GM19099 (cell line): ENCODE measurements around the gene LINC00632.

ENCODE experiments used
- POLR2A ChIP-seq: IDR thresholded peaks from 3 replicates; pipeline ENCODE4 v1.6.1; 2011; ENCODE audit warnings: low read depth; ENCODE audit not compliant: insufficient read length; ENCODE audit errors: extremely low read depth

Gene LINC00632

DNA sequence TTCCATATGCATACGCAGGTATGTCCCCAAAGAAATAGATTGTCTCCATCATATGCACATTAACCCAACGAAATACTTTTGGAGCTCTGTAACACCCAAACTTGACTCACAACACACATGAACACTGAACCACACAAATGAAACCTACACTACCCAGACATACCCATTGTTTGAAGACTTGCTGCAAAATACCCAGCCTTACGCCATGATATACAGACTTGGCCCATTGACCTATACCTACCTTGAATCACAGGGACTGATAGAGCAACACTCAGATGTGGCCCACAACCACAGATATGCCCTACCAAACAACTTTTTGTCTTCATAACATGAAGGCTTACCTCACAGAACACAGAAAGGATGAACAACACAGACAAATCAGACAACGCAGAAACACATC lies 15.9 kb downstream of the LINC00632 start:
- no peak for TF ChIP-seq POLR2A

DNA sequence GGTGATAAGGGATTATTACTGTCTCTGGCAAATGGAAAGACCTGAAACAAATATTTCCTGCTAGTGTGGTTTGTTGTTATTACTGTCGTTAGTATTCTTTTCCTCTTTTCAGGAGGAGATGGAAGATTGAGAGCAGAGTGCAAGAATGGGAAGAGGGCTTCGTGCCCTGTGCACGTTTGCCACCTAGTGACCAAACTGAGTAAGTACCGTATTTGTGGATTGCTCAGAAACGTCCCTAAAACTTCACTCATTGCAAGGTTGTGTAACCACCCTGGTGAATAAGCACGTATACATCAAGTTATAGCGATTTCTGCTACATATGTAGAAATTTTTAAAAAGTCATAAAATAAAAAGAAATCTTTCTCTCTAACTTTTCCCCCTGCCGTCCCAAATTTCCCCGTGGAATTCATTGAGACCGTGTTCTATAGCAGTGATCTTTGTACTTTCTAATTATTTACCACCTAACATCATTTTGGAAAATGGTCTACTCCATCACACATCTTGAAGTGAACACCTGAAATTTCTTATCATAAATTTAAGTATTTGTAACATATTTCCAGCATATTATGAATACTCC lies 24.3 kb downstream of the LINC00632 start:
- no peak for TF ChIP-seq POLR2A

DNA sequence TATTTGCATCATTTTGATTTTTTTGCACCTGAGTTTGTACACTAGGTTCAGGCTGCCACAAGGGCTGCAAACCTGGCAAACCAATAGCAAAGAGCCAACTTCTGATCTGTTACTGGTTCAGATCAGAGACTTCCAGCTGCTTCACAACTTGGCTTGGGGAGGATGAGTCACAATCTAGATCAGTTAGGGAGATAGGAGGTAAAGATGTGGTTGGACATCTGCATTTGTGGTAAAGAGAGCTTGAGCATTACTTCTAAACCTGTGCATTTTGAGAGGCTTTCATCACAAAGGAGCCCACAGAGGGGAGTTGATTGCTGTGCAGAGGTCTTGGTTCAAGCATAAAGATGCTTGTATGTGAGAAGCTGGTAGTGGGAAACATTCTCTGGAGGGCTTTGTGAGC lies 34.5 kb downstream of the LINC00632 start:
- no peak for TF ChIP-seq POLR2A

DNA sequence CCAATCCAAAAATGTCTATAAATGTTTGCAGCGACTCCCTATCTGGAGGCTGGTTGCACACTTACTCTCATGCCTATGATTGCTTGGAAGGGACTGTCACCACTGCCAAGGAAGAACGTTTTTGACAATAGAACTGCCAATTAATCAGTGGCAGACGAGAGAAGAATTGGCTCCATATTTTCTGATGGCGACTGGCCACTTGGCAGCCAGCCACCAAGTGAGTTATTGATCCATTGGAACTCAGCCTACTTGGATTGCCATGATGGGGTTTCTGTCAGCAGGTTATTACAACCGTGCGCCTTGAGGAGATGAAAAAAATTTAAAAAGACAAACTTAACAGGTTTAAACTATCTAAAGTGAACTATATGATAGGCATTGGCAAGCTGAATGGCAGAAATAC lies 47.4 kb downstream of the LINC00632 start:
- TF ChIP-seq POLR2A: no peak

DNA sequence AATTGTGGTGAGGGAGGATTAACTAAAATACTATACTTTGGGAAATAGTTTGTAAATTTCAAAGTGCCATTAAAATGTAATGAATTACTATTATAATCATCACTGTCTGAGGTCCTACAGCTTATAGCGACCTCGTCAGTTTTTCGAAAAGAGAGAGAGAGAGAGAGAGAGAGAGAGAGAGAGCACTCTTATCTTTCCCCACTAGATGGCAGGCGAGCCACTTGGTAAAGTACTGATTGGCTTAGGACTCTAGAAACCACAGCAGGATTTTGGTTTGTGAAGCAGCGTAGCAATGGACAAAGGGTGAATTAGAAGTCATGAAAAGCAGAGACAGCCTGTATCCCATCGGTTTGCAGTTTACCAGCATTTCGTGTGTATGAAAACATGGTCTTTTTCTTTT lies 52.5 kb downstream of the LINC00632 start:
- no peak for TF ChIP-seq POLR2A

DNA sequence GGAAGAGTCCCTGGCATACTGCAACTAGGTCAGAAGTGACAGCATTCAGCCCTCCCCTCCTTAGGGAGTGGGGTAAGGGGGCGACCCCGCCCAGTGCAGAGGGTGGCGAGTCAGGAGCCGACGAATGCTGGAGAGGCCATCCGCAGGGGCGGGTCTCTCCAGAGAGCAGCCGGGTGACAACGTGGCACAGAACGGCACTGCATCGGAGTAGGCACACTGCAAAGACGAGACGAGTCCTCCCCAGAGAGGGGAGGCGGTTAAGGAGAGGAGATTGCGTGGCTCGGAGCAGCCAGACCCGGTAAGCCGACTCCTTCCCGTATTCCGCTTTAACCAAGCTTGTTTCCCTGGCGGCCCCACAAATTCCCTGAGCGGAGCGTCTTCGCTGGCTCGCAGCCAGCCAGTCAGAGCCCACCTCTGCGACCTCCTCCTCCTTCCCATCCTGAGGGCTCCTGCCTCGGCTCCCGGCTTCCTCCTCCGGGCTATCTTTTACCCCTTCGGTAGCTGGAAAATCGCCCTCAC lies 54.9 kb downstream of the LINC00632 start:
- no peak for TF ChIP-seq POLR2A

DNA sequence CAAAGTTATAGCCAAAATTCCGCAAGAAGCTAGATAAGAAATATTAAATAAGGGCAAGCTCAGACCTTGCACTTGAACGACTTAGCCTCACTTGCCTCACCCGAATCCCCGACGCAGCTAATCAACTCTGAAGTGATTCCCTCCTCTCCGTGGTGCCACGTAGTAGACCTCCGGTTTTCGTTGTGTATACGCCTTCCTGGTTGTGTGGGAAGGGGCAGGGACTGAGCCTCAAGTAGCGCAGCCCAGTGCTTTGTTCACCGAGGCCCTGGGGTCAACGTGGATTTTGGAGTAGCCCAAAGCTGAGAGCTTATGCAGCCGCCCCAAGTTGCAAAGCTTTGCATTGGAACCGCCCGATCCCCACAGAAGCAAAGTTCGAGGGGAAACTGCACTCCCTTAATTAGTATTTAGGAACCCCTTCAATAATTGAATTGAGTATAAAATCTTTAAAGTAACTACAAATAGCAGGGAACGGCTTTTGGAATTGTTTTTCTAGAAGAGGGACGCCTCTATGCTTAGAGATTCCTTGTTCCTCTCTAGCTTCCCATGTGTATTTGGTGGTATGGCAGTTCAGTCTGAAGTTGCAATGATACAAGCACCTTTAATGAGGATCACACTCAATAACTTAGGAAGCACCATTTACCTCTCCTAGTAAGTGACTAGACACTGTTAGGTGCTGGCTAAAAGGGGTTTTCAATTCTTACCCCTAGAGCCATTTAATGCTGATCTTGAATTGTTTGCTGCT lies 55.7 kb downstream of the LINC00632 start:
- no peak for TF ChIP-seq POLR2A

DNA sequence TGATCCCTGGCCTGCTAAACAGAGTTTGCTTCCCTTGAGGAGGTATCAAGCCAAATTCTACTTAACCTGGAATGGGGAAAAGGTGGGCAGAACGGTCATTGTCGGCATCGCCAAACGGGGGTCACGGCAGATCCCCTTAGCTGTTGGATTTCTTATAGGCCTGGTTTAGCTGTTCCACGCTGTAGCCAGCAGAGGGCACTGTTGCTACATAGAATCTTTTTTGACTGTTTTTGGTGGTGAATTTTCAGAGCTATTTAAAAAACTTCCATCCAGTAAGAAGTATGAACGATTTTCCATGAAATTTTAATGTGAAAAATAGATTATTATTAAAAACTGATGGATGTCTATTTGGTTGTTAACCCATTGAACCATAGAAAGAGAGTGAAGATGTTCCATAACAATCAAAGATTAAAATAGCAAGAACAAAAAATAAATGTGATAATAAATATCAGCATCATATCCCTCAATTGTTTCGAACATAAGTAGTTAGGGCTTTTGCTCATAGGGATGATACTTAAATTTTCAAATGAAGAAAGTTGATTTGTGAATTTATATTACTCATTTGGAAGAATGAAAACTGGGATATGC lies 56.6 kb downstream of the LINC00632 start:
- TF ChIP-seq POLR2A: no peak

DNA sequence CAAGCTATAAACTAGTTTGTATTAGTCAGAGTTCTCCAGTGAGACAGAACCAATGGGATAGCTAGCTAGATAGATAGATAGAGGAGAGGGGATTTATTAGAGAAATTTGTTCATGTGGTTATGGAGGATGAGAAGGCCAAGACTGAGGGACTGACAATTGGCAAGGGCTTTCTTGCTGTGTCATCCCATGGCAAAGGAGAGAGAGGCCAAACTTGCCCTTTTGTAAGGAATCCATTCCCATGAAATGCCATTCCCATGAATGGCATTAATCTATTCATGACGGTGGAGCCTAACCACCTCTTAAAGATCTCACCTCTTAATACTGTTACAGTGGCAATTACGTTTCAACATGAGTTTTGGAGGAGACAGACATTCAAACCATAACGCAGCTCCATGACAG lies 58.1 kb downstream of the LINC00632 start:
- no peak for TF ChIP-seq POLR2A

DNA sequence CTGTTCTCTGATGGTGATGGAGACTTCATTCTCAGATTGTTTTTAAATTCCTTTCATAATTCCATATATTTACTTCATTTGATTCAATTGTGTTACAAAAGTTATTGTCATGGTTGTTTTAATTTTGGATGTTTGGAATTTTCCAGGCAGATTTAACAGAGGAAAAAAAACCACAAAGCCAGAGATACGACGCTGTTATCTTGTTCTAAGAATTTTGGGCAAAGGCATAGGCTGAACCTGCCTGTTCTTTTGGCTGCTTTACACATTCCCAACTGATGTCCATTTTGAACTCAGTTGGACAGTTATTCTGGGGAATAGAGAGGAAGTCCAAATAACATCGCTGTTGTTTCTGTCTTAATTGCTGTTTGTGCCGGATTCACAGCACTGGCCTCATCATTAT lies 65.7 kb downstream of the LINC00632 start:
- no peak for TF ChIP-seq POLR2A

DNA sequence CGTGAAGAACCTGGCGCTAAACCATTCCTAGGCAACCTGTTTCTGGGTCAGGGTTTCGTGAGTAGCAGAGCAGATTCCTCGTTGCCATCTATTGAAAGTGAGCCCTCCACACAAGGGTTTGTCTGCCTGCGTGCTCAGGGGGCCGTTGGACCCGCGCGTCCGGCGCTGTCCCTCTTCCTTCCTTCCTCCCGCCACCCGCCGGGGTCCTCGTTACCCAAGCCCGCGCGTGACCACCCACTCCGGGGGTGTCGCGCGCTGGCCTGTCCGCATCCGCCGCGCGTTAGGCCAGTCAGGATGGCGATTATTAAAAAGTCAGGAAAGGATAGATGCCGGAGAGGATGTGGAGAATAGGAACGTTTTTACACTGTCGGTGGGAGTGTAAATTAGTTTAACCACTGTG lies 66.8 kb downstream of the LINC00632 start:
- no peak for TF ChIP-seq POLR2A

DNA sequence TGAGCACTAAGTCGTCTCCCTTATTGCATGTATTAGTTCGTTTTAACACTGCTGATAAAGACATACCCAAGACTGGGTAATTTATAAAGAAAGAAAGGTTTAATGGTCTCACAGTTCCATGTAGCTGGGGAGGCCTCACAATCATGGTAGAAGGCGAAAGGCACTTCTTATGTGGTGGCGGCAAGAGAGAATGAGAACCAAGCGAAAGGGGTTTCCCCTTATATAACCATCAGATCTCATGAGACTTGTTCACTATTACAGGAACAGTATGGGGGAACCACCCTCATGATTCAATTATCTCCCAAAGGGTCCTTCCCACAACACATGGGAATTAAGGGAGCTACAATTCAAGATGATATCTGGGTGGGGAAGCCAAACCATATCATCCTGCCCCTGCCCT lies 85.1 kb downstream of the LINC00632 start:
- TF ChIP-seq POLR2A: no peak

DNA sequence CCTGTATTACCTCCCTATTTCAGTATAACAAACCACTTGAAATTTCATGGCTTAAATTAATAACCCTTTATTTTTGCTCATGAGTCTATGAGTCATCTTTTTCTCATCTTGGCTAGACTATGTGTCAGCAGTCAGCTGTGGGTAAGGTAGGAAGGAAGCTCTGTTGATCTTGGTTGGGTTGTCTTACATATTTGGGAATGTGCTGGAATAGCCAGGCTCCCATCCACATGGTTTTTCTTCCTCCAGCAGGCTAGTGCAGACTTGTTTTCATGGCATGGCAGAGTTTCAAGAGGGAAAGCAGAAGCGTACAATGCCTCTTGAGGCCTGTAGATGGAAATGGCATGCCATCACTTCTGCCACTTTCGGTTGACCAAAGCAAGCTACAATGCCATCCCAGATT lies 89.7 kb downstream of the LINC00632 start:
- no peak for TF ChIP-seq POLR2A

DNA sequence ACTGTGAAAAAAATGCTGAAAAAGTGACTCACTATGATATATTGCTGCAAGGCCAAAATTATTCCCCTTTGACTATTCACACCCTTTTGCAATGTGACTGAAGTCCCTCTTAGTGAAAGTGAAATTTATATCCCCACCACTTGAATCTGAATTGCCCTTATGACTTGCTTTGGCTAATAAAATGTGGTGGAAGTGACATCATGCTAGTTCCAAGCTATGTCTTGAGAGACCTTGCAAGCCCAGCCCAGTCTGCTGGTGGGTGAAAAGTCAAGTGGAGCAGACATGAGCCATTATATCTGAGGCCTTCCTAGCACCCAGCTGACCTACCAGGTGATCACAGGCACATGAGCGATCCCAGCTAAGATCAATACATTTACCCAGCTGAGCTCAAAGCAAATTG lies 94.7 kb downstream of the LINC00632 start:
- no peak for TF ChIP-seq POLR2A

DNA sequence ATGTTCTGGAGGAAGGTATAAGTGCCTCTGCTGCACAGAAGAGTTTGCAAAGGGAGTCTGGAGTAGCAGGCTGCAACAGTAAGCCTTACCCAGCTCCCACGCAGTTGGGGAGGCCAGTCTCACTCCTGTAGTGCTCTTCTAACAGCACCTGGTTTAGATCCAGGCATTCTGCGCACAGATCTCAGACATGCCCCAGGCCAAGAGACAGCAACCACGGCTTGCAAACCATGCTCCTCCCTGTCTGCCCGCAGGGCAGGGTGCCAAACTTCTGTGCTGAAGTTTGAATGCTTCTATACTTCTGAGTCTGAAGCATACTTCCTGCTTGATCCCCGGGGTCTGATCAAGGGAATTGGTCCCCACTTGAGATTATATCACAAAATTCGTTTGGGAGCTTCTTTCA lies 106.3 kb downstream of the LINC00632 start:
- no peak for TF ChIP-seq POLR2A

DNA sequence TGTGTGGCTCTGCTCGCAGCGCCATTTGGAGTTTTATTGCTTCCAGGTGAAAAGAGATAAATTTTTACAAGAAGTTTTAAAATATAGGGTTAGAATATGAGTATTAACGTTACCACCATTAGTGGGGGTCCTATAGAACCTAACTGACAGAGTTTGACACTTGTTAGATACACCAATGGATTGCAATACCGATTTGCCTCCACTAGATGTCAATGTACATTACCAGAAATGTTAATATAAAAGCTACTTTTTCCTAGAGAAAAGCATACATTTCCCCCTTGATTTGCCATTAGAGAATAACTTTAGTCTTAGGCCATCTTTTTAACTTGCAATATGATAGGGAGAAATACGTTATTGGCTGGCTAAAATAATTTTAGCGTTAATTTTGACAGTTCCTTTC lies 108.4 kb downstream of the LINC00632 start:
- no peak for TF ChIP-seq POLR2A

DNA sequence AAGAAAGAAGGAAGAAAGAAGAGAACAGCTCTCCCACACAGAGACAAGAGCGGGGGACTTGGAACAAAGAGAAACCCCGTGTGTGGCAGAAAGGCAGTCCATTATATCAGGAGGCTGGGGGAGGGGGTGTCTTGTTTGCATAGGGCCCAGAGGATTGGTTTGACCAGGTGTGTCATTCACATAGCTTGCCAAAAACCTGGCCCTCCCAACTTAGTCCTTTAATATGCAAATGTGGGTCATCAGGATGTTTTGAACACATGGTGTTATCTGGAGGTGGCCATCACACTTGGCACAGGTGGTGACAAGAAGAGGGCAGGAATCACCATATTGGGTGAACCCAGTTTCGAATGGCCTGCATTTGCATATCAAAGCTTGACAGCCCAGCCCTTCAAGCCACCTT lies 111.7 kb downstream of the LINC00632 start:
- no peak for TF ChIP-seq POLR2A

DNA sequence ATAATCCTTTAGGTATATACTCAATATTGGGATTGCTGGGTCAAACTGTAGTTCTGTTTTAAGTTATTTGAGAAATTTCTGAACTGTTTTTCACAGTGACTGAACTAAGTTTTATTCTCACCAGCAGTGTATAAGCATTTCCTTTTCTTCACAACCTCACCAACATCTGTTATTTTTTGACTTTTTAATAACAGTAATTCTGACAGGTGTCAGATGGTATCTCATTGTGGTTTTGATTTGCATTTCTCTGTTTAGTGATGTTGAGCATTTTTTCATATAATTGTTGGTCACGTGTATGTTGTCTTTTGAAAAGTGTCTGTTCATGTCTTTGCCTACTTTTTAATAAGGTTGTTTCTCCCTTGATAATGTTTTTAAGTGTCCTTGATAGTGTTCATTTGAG lies 112.6 kb downstream of the LINC00632 start:
- TF ChIP-seq POLR2A: no peak
